ENCODE data around the gene PSAPL1.

- TF ChIP-seq RNF2 (IDR thresholded peaks at IDR 0.05; ENCODE audit: borderline replicate concordance, low read depth, low read length, missing control alignments, poor library complexity, severe bottlenecking) (no peak), EZH2 (IDR thresholded peaks at IDR 0.05; ENCODE audit: low read depth, low read length, severe bottlenecking) (no peak)
Measured at GRCh38 chr4:7481227-7481626, 46.5 kb upstream of the PSAPL1 start.

Measured in H1 (cell line).